ENCODE results near the gene EGFL7.

GRCh38 chr9:136710543-136710942 lies 47.8 kb downstream of the EGFL7 start:
- TF ChIP-seq CTCF (conservative IDR thresholded peaks at IDR 0.05), result no peak
- no peak for TF ChIP-seq EZH2 (IDR thresholded peaks at IDR 0.05; ENCODE audit: low read depth)
